ENCODE results near the gene PTPRK.

The PTPRK gene

GRCh38 chr6:128131566-128131965 is 388.8 kb downstream of the PTPRK start:
- Histone ChIP-seq H3K9ac (ENCODE audit: low read depth, low read length) (no peak overlapping the region), H3K27ac (ENCODE audit: low read depth, low read length) (no peak overlapping the region), H3K36me3 (ENCODE audit: control insufficient read depth, insufficient read depth, low read length) (no peaks in the 10 kb centered on the region), H3K4me1 (ENCODE audit: control insufficient read depth, insufficient read depth, low read length) (no peaks in the 10 kb centered on the region), H3K9me3 (ENCODE audit: control insufficient read depth, insufficient read depth, low read length) (no peaks in the 10 kb centered on the region), H3K4me3 (ENCODE audit: low read depth, low read length) (no peak overlapping the region), H3K27me3 (ENCODE audit: control insufficient read depth, insufficient read depth, low read length) (no peaks in the 10 kb centered on the region)

- no peaks in the 10 kb centered on the region for H3K9me3 ChIP-seq (ENCODE audit: control insufficient read depth, insufficient read depth, low read length)
- H3K9ac ChIP-seq (ENCODE audit: low read depth, low read length): no peak overlapping the region
- no peak overlapping the region for H3K4me3 ChIP-seq (ENCODE audit: low read depth, low read length)
- no peaks in the 10 kb centered on the region for H3K36me3 ChIP-seq (ENCODE audit: control insufficient read depth, insufficient read depth, low read length)
- H3K4me1 ChIP-seq (ENCODE audit: control insufficient read depth, insufficient read depth, low read length): no peaks in the 10 kb centered on the region
- H3K27me3 ChIP-seq (ENCODE audit: control insufficient read depth, insufficient read depth, low read length): no peaks in the 10 kb centered on the region
- no peak overlapping the region for H3K27ac ChIP-seq (ENCODE audit: low read depth, low read length)
Measured at GRCh38 chr6:128131036-128131435, 389.4 kb downstream of the PTPRK start.

- Histone ChIP-seq H3K9ac (ENCODE audit: low read depth, low read length) (no peak overlapping the region), H3K9me3 (ENCODE audit: control insufficient read depth, insufficient read depth, low read length) (no peaks in the 10 kb centered on the region), H3K36me3 (ENCODE audit: control insufficient read depth, insufficient read depth, low read length) (no peaks in the 10 kb centered on the region), H3K4me3 (ENCODE audit: low read depth, low read length) (no peak overlapping the region), H3K27me3 (ENCODE audit: control insufficient read depth, insufficient read depth, low read length) (no peaks in the 10 kb centered on the region), H3K4me1 (ENCODE audit: control insufficient read depth, insufficient read depth, low read length) (no peaks in the 10 kb centered on the region), H3K27ac (ENCODE audit: low read depth, low read length) (no peak overlapping the region)
Measured at GRCh38 chr6:128129679-128130078, 390.7 kb downstream of the PTPRK start.

GRCh38 chr6:128127650-128128049 is 392.7 kb downstream of the PTPRK start:
- no peaks in the 10 kb centered on the region for H3K9me3 ChIP-seq (ENCODE audit: control insufficient read depth, insufficient read depth, low read length)
- H3K36me3 ChIP-seq (ENCODE audit: control insufficient read depth, insufficient read depth, low read length): no peaks in the 10 kb centered on the region
- no peaks in the 10 kb centered on the region for H3K4me1 ChIP-seq (ENCODE audit: control insufficient read depth, insufficient read depth, low read length)
- no peak overlapping the region for H3K4me3 ChIP-seq (ENCODE audit: low read depth, low read length)
- H3K27ac ChIP-seq (ENCODE audit: low read depth, low read length): no peak overlapping the region
- H3K27me3 ChIP-seq (ENCODE audit: control insufficient read depth, insufficient read depth, low read length): no peaks in the 10 kb centered on the region
- H3K9ac ChIP-seq (ENCODE audit: low read depth, low read length): no peak overlapping the region

GRCh38 chr6:128124713-128125112 is 395.7 kb downstream of the PTPRK start:
- H3K4me1 ChIP-seq (ENCODE audit: control insufficient read depth, insufficient read depth, low read length): no peaks in the 10 kb centered on the region
- H3K36me3 ChIP-seq (ENCODE audit: control insufficient read depth, insufficient read depth, low read length): no peaks in the 10 kb centered on the region
- H3K4me3 ChIP-seq (ENCODE audit: low read depth, low read length): no peak overlapping the region
- H3K27ac ChIP-seq (ENCODE audit: low read depth, low read length): no peak overlapping the region
- no peak overlapping the region for H3K9ac ChIP-seq (ENCODE audit: low read depth, low read length)
- no peaks in the 10 kb centered on the region for H3K27me3 ChIP-seq (ENCODE audit: control insufficient read depth, insufficient read depth, low read length)
- H3K9me3 ChIP-seq (ENCODE audit: control insufficient read depth, insufficient read depth, low read length): no peaks in the 10 kb centered on the region

GRCh38 chr6:128121610-128122009 is 398.8 kb downstream of the PTPRK start:
- H3K36me3 ChIP-seq (ENCODE audit: control insufficient read depth, insufficient read depth, low read length): no peaks in the 10 kb centered on the region

GRCh38 chr6:128121190-128121589 is 399.2 kb downstream of the PTPRK start:
- Histone ChIP-seq H3K36me3 (ENCODE audit: control insufficient read depth, insufficient read depth, low read length) (no peaks in the 10 kb centered on the region), H3K9ac (ENCODE audit: low read depth, low read length) (no peak overlapping the region), H3K9me3 (ENCODE audit: control insufficient read depth, insufficient read depth, low read length) (no peaks in the 10 kb centered on the region), H3K27ac (ENCODE audit: low read depth, low read length) (no peak overlapping the region), H3K4me3 (ENCODE audit: low read depth, low read length) (no peak overlapping the region), H3K4me1 (ENCODE audit: control insufficient read depth, insufficient read depth, low read length) (no peaks in the 10 kb centered on the region), H3K27me3 (ENCODE audit: control insufficient read depth, insufficient read depth, low read length) (no peaks in the 10 kb centered on the region)

More at GRCh38 chr6:128121610-128122009, 398.8 kb downstream of the PTPRK start:
- no peaks in the 10 kb centered on the region for H3K4me1 ChIP-seq (ENCODE audit: control insufficient read depth, insufficient read depth, low read length)
- H3K27ac ChIP-seq (ENCODE audit: low read depth, low read length): no peak overlapping the region
- H3K27me3 ChIP-seq (ENCODE audit: control insufficient read depth, insufficient read depth, low read length): no peaks in the 10 kb centered on the region
- no peak overlapping the region for H3K4me3 ChIP-seq (ENCODE audit: low read depth, low read length)
- no peak overlapping the region for H3K9ac ChIP-seq (ENCODE audit: low read depth, low read length)
- H3K9me3 ChIP-seq (ENCODE audit: control insufficient read depth, insufficient read depth, low read length): no peaks in the 10 kb centered on the region

- no peak overlapping the region for H3K27ac ChIP-seq (ENCODE audit: low read depth, low read length)
- H3K4me1 ChIP-seq (ENCODE audit: control insufficient read depth, insufficient read depth, low read length): no peaks in the 10 kb centered on the region
- no peaks in the 10 kb centered on the region for H3K36me3 ChIP-seq (ENCODE audit: control insufficient read depth, insufficient read depth, low read length)
- H3K4me3 ChIP-seq (ENCODE audit: low read depth, low read length): no peak overlapping the region
- H3K9me3 ChIP-seq (ENCODE audit: control insufficient read depth, insufficient read depth, low read length): no peaks in the 10 kb centered on the region
- no peak overlapping the region for H3K9ac ChIP-seq (ENCODE audit: low read depth, low read length)
- H3K27me3 ChIP-seq (ENCODE audit: control insufficient read depth, insufficient read depth, low read length): no peaks in the 10 kb centered on the region
Measured at GRCh38 chr6:128118401-128118800, 402.0 kb downstream of the PTPRK start.

- Histone ChIP-seq H3K27me3 (ENCODE audit: control insufficient read depth, insufficient read depth, low read length) (no peaks in the 10 kb centered on the region), H3K27ac (ENCODE audit: low read depth, low read length) (no peak overlapping the region), H3K4me1 (ENCODE audit: control insufficient read depth, insufficient read depth, low read length) (no peaks in the 10 kb centered on the region), H3K36me3 (ENCODE audit: control insufficient read depth, insufficient read depth, low read length) (no peaks in the 10 kb centered on the region), H3K9me3 (ENCODE audit: control insufficient read depth, insufficient read depth, low read length) (no peaks in the 10 kb centered on the region), H3K4me3 (ENCODE audit: low read depth, low read length) (no peak overlapping the region), H3K9ac (ENCODE audit: low read depth, low read length) (no peak overlapping the region)
Measured at GRCh38 chr6:128117916-128118315, 402.5 kb downstream of the PTPRK start.

- Histone ChIP-seq H3K9ac (ENCODE audit: low read depth, low read length) (no peak overlapping the region), H3K36me3 (ENCODE audit: control insufficient read depth, insufficient read depth, low read length) (no peaks in the 10 kb centered on the region), H3K4me1 (ENCODE audit: control insufficient read depth, insufficient read depth, low read length) (no peaks in the 10 kb centered on the region), H3K27ac (ENCODE audit: low read depth, low read length) (no peak overlapping the region), H3K9me3 (ENCODE audit: control insufficient read depth, insufficient read depth, low read length) (no peaks in the 10 kb centered on the region), H3K4me3 (ENCODE audit: low read depth, low read length) (no peak overlapping the region), H3K27me3 (ENCODE audit: control insufficient read depth, insufficient read depth, low read length) (no peaks in the 10 kb centered on the region)
Measured at GRCh38 chr6:128114164-128114563, 406.2 kb downstream of the PTPRK start.

GRCh38 chr6:128112494-128112893 is 407.9 kb downstream of the PTPRK start:
- Histone ChIP-seq H3K9ac (ENCODE audit: low read depth, low read length) (no peak overlapping the region), H3K27me3 (ENCODE audit: control insufficient read depth, insufficient read depth, low read length) (no peaks in the 10 kb centered on the region), H3K27ac (ENCODE audit: low read depth, low read length) (no peak overlapping the region), H3K4me1 (ENCODE audit: control insufficient read depth, insufficient read depth, low read length) (no peaks in the 10 kb centered on the region), H3K9me3 (ENCODE audit: control insufficient read depth, insufficient read depth, low read length) (no peaks in the 10 kb centered on the region), H3K36me3 (ENCODE audit: control insufficient read depth, insufficient read depth, low read length) (no peaks in the 10 kb centered on the region), H3K4me3 (ENCODE audit: low read depth, low read length) (no peak overlapping the region)

GRCh38 chr6:128111096-128111495 is 409.3 kb downstream of the PTPRK start:
- no peak overlapping the region for H3K4me3 ChIP-seq (ENCODE audit: low read depth, low read length)
- no peak overlapping the region for H3K27ac ChIP-seq (ENCODE audit: low read depth, low read length)
- H3K9me3 ChIP-seq (ENCODE audit: control insufficient read depth, insufficient read depth, low read length): no peaks in the 10 kb centered on the region
- no peak overlapping the region for H3K9ac ChIP-seq (ENCODE audit: low read depth, low read length)
- no peaks in the 10 kb centered on the region for H3K36me3 ChIP-seq (ENCODE audit: control insufficient read depth, insufficient read depth, low read length)
- H3K4me1 ChIP-seq (ENCODE audit: control insufficient read depth, insufficient read depth, low read length): no peaks in the 10 kb centered on the region
- H3K27me3 ChIP-seq (ENCODE audit: control insufficient read depth, insufficient read depth, low read length): no peaks in the 10 kb centered on the region
